ENCODE results near the gene SPRR2D.
"Not testable (repeated sequence)": the region's sequence is repeated elsewhere in the genome, so short reads cannot be mapped to it uniquely, and the experiment has no call there.

Gene SPRR2D

GRCh38 chr1:153040950-153041631 is at the start of gene SPRR2D:
Gene SPRR2D, minus strand, starts transcription at chr1:153041120. Its CDS starts 774 bp downstream, at chr1:153040346.
- no peak for DNase-seq (ENCODE audit: low spot score)

DNA sequence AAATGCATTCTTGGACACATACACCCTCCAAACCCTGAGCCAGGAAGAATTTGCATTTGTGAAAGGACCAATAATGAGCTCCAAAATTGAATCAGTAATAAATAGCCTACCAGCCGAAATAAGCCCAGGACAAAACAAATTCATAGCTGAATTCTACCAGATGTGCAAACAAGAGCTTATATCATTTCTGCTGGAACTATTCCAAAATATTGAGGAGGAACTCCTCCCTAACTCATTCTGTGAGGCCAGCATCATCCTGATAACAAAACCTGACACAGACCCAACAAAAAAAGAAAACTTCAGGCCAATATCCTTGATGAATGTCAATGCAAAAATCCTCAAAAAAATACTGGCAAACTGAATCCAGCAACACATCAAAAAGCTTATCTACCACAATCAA is 46.7 kb upstream of the SPRR2D start:
- no peak for DNase-seq (ENCODE audit: low spot score)

- no peak for DNase-seq (ENCODE audit: low spot score)
Observed at GRCh38 chr1:153081736-153082135, 40.8 kb upstream of the SPRR2D start.

DNA sequence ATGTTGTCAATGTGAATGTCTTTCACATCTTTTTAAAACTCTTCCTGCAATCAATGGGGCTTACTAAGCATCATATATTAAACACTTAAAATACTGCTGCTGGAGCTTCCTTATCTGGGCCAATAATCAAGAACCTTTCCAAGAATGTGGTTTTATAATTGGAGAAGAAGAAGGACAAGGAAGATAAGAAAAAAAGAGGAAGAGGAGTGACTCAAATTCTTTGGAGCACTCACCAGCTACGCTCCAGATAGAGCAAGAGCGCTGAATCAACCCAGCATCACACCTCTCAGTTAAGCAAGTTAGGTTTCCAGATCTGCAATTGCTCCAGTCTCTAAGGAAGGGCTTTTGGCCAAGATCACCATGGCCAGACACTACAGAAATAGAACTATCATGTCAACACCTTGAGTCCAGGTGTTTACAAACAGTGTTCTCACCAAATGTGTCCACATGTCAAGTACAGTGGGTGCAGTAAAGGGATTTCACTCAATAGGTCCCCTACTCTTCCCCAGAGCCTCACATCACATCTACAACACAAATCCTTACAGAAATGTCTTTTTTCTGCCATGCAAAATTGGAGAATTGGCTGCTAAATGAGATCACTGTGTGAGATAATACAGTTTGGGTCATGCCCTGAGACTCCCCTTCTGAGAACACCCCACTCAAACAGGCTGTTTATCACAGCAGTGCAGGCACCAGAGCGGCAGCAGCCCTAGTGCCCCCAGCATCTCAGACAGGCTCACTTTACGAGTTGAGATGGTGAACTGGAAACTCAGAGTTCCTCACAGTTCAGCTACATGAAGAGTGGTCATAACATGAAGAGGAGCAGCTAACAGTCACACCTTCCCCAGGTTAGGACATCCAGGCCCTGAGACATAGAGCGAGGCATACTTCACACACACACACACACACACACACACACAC is 32.1 kb upstream of the SPRR2D start:
- no peak for DNase-seq (ENCODE audit: low spot score)

DNA sequence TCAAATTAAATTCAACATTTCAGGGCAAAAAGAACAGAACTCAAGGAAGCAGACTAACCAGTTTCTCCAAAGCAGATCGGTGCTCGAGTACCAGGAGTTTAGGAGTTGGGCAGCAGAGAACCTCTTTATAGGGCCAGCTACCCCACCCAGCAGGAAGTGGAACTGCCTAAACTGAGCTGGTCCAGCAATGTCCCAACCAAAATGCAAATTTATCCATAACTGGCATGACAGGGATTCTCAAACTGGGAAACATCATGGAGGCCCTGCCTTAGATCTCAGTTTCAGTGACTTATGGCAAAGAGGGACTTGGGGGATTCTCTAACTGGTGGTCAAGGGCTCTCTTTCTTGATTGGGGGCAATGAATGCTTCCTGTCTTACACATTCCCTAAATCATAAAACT is 30.6 kb upstream of the SPRR2D start, which contains the start of gene SPRR2B:
TSS of gene SPRR2B (minus strand) at position 101 of the 400 bp plus-strand sequence. CDS start 772 bp downstream, outside the sequence.
- no peak for DNase-seq (ENCODE audit: low spot score)

- no peak for DNase-seq (ENCODE audit: low spot score)
Observed at GRCh38 chr1:153070243-153070642, 29.3 kb upstream of the SPRR2D start.

DNA sequence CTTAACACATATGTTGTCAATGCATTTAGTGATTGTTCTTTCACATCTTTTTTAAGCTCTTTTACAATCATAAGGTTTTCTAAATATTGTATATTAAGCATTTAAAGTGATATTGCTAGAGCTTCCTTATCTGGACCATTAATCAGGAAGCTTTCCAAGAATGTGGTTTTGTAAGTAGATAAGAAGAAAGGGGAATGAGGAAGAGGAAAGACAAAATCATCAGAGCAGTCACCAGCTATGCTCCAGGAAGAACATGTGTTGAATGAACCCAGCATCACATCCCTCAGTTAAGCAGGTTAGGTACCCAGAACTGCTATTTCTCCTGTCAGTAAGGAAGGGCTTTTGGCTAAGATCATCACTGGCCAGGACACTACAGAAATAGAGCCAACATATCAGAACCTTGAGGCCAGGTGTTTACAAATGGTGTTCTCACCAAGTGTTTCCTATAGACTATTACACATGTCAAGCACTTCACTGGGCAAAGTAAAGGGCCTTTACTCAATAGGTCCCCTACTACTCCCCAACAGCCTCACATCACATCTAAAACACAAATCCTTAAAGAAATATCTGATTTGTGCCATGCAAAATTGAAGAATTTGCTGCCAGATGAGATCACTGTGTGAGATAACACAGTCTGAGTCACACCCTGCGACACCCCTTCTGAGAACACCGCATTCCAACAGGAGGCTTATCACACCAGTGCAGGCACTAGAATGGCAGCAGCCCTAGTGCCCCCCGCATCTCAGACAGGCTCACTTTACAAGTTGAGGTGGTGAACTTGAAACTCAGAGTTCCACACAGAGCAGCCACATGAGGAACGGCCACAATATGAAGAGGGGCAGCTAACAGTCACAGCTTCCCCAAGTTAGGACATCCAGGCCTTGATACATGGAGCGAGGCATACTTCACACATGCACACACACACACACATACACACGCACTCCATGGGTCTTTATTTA is 18.2 kb upstream of the SPRR2D start:
- no peak for DNase-seq (ENCODE audit: low spot score)

- DNase-seq (ENCODE audit: low spot score), result no peak
Observed at GRCh38 chr1:153058154-153058553, 17.2 kb upstream of the SPRR2D start.

- DNase-seq (ENCODE audit: low spot score), result no peak
Observed at GRCh38 chr1:153057375-153057774, 16.5 kb upstream of the SPRR2D start, which contains the start of gene SPRR2A. Gene SPRR2A, minus strand, starts transcription at chr1:153057512. Its CDS starts 777 bp downstream, at chr1:153056735.

DNA sequence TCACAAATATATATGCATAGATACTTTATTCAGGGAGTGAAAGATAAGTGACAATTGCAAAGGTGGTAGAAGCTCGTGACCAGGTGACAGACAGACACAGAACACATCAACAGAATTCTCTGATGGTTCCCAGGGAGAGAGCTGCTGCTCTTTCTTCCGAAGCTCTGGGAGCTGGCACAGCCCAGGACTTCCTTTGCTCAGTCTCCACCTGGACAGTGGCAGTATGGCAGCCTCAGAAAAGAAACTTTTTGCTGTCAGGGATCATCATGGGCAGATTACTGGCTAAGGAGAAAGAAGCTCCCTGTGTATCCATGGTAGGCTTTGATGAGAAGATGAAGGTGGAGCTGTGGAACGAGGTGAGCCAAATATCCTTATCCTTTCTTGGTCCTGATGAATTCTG is 15.2 kb upstream of the SPRR2D start:
- not testable (repeated sequence) for DNase-seq (ENCODE audit: low spot score)

DNA sequence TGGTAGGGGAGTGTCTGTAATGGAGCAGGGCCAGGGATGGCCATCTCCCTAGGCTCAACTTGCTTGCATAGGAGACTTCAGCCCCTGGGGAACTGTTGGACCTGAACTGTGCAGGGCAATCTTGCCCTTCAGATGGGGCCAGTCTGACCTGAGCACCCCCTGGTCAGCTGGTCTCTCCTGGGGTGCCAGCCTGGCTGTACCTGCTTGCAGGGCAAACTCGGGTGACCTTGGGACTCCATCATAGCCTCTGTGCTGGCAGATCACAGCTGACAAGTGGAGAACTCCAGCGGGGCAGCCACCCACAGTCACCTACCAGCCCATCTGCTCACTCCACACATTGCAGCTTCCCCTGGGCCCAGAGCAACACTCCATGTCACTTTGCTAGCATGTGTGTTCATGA is 8.3 kb upstream of the SPRR2D start:
- DNase-seq (ENCODE audit: low spot score), result no peak

DNA sequence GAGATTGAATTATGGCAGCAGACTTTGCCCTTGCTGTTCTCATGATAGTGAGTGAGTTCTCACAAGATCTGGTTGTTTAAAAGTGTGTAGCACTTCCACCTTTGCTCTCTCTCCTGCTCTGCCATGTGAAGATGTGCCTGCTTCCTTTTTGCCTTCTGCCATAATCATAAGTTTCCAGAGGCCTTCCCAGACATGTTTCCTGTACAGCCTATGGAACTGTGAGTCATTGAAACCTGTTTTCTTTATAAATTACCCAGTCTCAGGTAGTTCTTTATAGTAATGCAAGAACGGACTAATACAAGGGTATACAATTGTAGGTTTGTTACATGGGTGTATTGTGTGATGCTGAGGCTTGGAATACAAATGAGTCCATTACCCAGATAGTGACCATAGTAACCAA is 5.7 kb downstream of the SPRR2D start:
- DNase-seq (ENCODE audit: low spot score), result no peak

DNA sequence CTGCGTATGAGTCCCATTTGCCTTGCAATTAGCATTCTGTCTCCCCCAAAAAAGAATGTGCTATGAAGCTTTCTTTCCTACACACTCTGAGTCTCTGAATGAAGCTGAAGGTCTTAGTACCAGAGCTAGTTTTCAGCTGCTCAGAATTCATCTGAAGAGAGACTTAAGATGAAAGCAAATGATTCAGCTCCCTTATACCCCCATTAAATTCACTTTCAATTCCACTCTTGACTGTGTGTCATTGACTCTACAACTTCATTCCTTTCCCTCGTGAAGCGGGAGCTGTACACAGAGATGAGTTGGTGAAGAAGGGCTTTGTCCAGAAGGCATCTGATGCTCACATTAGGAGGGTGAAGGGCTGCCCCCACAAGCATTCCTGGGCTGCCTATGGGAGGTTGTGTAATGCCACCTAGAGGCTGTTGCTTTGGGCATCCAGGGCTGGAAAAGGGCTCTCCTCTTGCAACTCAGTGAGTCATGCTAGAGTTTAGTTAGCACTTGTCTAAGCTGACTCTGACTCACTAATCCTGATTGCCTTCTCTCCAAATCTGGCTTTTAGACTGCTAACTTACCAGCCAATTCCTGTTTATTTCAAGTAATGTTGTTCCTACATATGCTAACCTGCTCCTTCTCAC is 8.1 kb downstream of the SPRR2D start:
- DNase-seq (ENCODE audit: low spot score), result peak; percentile 49

DNA sequence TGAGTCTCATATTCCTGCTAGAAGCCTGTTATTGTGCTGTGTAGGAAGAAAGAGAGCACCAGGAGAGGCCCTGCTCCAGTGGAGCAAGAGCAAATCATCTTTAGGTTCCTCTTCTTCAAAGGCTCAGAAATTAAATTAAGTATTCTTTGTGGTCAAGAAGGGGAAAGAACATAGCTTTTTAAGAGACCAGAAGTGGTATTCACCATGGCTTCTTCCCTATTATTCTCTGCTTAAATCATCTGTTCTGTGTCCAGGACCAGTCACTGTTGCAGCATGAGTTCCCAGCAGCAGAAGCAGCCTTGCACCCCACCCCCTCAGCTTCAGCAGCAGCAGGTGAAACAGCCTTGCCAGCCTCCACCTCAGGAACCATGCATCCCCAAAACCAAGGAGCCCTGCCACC is 8.8 kb downstream of the SPRR2D start:
- DNase-seq (ENCODE audit: low spot score), result no peak

GRCh38 chr1:153030895-153031294 is 10.0 kb downstream of the SPRR2D start, which contains the start of gene SPRR1B:
Gene SPRR1B, plus strand, starts transcription at chr1:153031203. Its CDS starts 1,143 bp downstream, at chr1:153032346.
- no peak for DNase-seq (ENCODE audit: low spot score)

GRCh38 chr1:153028766-153029165 is 12.2 kb downstream of the SPRR2D start:
- no peak for DNase-seq (ENCODE audit: low spot score)

GRCh38 chr1:153025797-153026196 is 15.1 kb downstream of the SPRR2D start:
- DNase-seq (ENCODE audit: low spot score), result no peak

GRCh38 chr1:153024413-153024812 is 16.5 kb downstream of the SPRR2D start:
- no peak for DNase-seq (ENCODE audit: low spot score)

DNA sequence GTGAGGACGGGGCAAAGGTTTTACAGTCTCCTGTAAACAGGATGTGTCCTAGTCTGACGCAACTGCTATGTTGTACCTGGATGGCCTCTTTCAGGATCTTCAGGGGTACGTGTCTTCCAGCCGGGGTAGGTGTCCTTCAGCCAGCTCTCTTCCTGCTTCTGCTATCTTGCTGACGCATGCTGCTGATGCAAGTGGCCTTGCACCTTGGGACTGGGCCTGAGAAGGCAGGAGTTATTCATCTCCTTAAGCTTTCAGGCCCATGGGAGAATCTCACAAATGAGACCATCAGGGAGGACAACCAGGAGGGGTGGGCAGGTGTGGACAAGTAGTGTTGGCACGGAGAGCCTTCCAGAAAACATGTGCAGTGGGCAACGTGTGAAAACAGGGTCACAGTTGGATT is 17.8 kb downstream of the SPRR2D start:
- no peak for DNase-seq (ENCODE audit: low spot score)

GRCh38 chr1:153022340-153022739 is 18.6 kb downstream of the SPRR2D start:
- DNase-seq (ENCODE audit: low spot score), result not testable (repeated sequence)

GRCh38 chr1:153021829-153022228 is 19.1 kb downstream of the SPRR2D start:
- not testable (repeated sequence) for DNase-seq (ENCODE audit: low spot score)

Data from globus pallidus (tissue), 1 donor.